NCI-H146 treated with DMSO at 0.1 percent for 48 hours (cell line): Measurements from ENCODE around the gene SLC9A4.
"Not testable (repeated sequence)": the region's sequence is repeated elsewhere in the genome, so short reads cannot be mapped to it uniquely, and the experiment has no call there.

Experiments used
- DNase-seq: peaks from one replicate; lab custom pipeline; 2025; ENCODE audit not compliant: unreplicated experiment; lab: John Stamatoyannopoulos, UW

SLC9A4 gene

GRCh38 chr2:102544182-102544581 is 71.2 kb downstream of the SLC9A4 start:
- no peak for DNase-seq

- no peak for DNase-seq
Measured at GRCh38 chr2:102547462-102547861, 74.4 kb downstream of the SLC9A4 start.

- no peak for DNase-seq
Measured at GRCh38 chr2:102549027-102549426, 76.0 kb downstream of the SLC9A4 start.

GRCh38 chr2:102550151-102550550 is 77.1 kb downstream of the SLC9A4 start:
- DNase-seq, result no peak

GRCh38 chr2:102551329-102552096 is 78.5 kb downstream of the SLC9A4 start:
- no peak for DNase-seq

- DNase-seq, result no peak
Measured at GRCh38 chr2:102553601-102554000, 80.6 kb downstream of the SLC9A4 start.

GRCh38 chr2:102558463-102558862 is 85.4 kb downstream of the SLC9A4 start:
- no peak for DNase-seq

- not testable (repeated sequence) for DNase-seq
Measured at GRCh38 chr2:102562542-102562941, 89.5 kb downstream of the SLC9A4 start.

GRCh38 chr2:102575888-102576287 is 102.9 kb downstream of the SLC9A4 start:
- DNase-seq, result no peak

- DNase-seq, result no peak
Measured at GRCh38 chr2:102578376-102578775, 105.3 kb downstream of the SLC9A4 start.

GRCh38 chr2:102581911-102582310 is 108.9 kb downstream of the SLC9A4 start:
- DNase-seq, result no peak

GRCh38 chr2:102582845-102583244 is 109.8 kb downstream of the SLC9A4 start:
- DNase-seq, result no peak
